WTC11 (cell line): ENCODE data around the gene PPP2R5E. TPM values are rescaled to one million over a fixed set of nuclear protein-coding genes. Genes with fewer than 3 reads are reported as not detected.
A peak's percentile ranks its signal among the peaks of the same experiment; 100 is the strongest.

Experiments used
- ATAC-seq: fragments of 200-7000 bp; cut with Tn5 transposase; 2 replicates; pipeline ENCODE4 v1.10.0; 2021; ENCODE audit warnings: mild to moderate bottlenecking, moderate library complexity
- CTCF ChIA-PET: fragments of 300-600 bp; sonication (Branson Sonifier 250); formaldehyde crosslinking; loops from one replicate; lab custom pipeline; 2021; ENCODE audit warnings: antibody characterized with exemption; lab: Charles Lee
- POLR2A ChIA-PET: fragments of 350-600 bp; sonication (Branson Sonifier 250); formaldehyde crosslinking; loops from one replicate; lab custom pipeline; 2021; ENCODE audit warnings: antibody characterized with exemption; lab: Charles Lee
- DNase-seq: peaks from one replicate; pipeline ENCODE4 v3.0.0; 2021; ENCODE audit warnings: low spot score
- H3K27ac Mint-ChIP-seq: 2 replicates; pipeline ENCODE4 v1.8.0; 2021; ENCODE audit warnings: mixed read lengths
- H3K27me3 Mint-ChIP-seq: 2 replicates; pipeline ENCODE4 v1.8.0; 2021; ENCODE audit warnings: low read depth, mild to moderate bottlenecking, moderate library complexity, mixed read lengths
- H3K36me3 Mint-ChIP-seq: 2 replicates; pipeline ENCODE4 v1.8.0; 2021; ENCODE audit warnings: mixed read lengths
- H3K4me1 Mint-ChIP-seq: 2 replicates; pipeline ENCODE4 v1.8.0; 2022; ENCODE audit warnings: mixed read lengths
- H3K4me3 Mint-ChIP-seq: 2 replicates; pipeline ENCODE4 v1.8.0; 2021; ENCODE audit warnings: mild to moderate bottlenecking, moderate library complexity, mixed read lengths
- H3K9me3 Mint-ChIP-seq: 2 replicates; pipeline ENCODE4 v1.8.0; 2021; ENCODE audit warnings: mixed read lengths
- ATF1 ChIP-seq: sonication (generic); formaldehyde crosslinking; IDR thresholded peaks from 2 replicates; pipeline ENCODE4 v1.8.1; 2023; ENCODE audit warnings: mild to moderate bottlenecking, moderate library complexity, missing genetic modification reagents
- ATF6 ChIP-seq: sonication (generic); formaldehyde crosslinking; IDR thresholded peaks from 2 replicates; pipeline ENCODE4 v1.8.1; 2023; ENCODE audit warnings: mild to moderate bottlenecking, missing genetic modification reagents
- CREB1 ChIP-seq: sonication (generic); formaldehyde crosslinking; IDR thresholded peaks from 2 replicates; pipeline ENCODE4 v1.8.0; 2023; ENCODE audit warnings: mild to moderate bottlenecking, missing genetic modification reagents
- E2F1 ChIP-seq: sonication (generic); formaldehyde crosslinking; IDR thresholded peaks from 2 replicates; pipeline ENCODE4 v1.8.0; 2022; ENCODE audit warnings: mild to moderate bottlenecking, missing genetic modification reagents
- GABPB1 ChIP-seq: sonication (generic); formaldehyde crosslinking; IDR thresholded peaks from 2 replicates; pipeline ENCODE4 v1.8.1; 2023; ENCODE audit warnings: mild to moderate bottlenecking, missing genetic modification reagents
- HMGA2 ChIP-seq: fragments of 250-450 bp; sonication (Bioruptor Pico); IDR thresholded peaks from 2 replicates; pipeline ENCODE4 v1.4.0; 2021; ENCODE audit warnings: mild to moderate bottlenecking, moderate library complexity
- IRF1 ChIP-seq: sonication (generic); formaldehyde crosslinking; IDR thresholded peaks from 2 replicates; pipeline ENCODE4 v1.8.0; 2023; ENCODE audit warnings: missing genetic modification reagents
- MXD4 ChIP-seq: fragments of 250-450 bp; sonication (Bioruptor Pico); IDR thresholded peaks from 2 replicates; pipeline ENCODE4 v1.8.0; 2021; ENCODE audit warnings: mild to moderate bottlenecking, moderate library complexity, borderline replicate concordance
- NFATC4 ChIP-seq: fragments of 250-450 bp; sonication (Bioruptor Pico); IDR thresholded peaks from 2 replicates; pipeline ENCODE4 v1.9.0; 2021; ENCODE audit warnings: mild to moderate bottlenecking
- NFE2L1 ChIP-seq: sonication (generic); formaldehyde crosslinking; IDR thresholded peaks from 2 replicates; pipeline ENCODE4 v1.8.1; 2023; ENCODE audit warnings: missing genetic modification reagents
- NFYB ChIP-seq: sonication (generic); formaldehyde crosslinking; conservative IDR thresholded peaks from 2 replicates; pipeline ENCODE4 v1.8.0; 2022; ENCODE audit warnings: low read depth, missing genetic modification reagents
- NR3C1 ChIP-seq: sonication (generic); formaldehyde crosslinking; conservative IDR thresholded peaks from 2 replicates; pipeline ENCODE4 v1.8.1; 2023; ENCODE audit warnings: low read depth, mild to moderate bottlenecking, missing genetic modification reagents
- PREB ChIP-seq: sonication (generic); formaldehyde crosslinking; IDR thresholded peaks from 2 replicates; pipeline ENCODE4 v1.8.1; 2022; ENCODE audit warnings: mild to moderate bottlenecking, missing genetic modification reagents, moderate library complexity, borderline replicate concordance
- RELA ChIP-seq: sonication (generic); formaldehyde crosslinking; IDR thresholded peaks from 2 replicates; pipeline ENCODE4 v1.8.1; 2022; ENCODE audit warnings: missing genetic modification reagents, mild to moderate bottlenecking, borderline replicate concordance
- RORB ChIP-seq: fragments of 250-450 bp; sonication (Bioruptor Pico); IDR thresholded peaks from 2 replicates; pipeline ENCODE4 v1.9.0; 2021; ENCODE audit warnings: mild to moderate bottlenecking
- SMAD3 ChIP-seq: sonication (generic); formaldehyde crosslinking; IDR thresholded peaks from 2 replicates; pipeline ENCODE4 v1.8.0; 2022; ENCODE audit warnings: missing genetic modification reagents, mild to moderate bottlenecking, borderline replicate concordance
- SOX15 ChIP-seq: fragments of 250-450 bp; sonication (Bioruptor Pico); IDR thresholded peaks from 2 replicates; pipeline ENCODE4 v1.9.0; 2021; ENCODE audit warnings: mild to moderate bottlenecking
- ZNF219 ChIP-seq: sonication (generic); formaldehyde crosslinking; IDR thresholded peaks from 2 replicates; pipeline ENCODE4 v1.8.0; 2023; ENCODE audit warnings: missing genetic modification reagents, mild to moderate bottlenecking, borderline replicate concordance
- ZNF232 ChIP-seq: sonication (generic); formaldehyde crosslinking; IDR thresholded peaks from 2 replicates; pipeline ENCODE4 v1.8.0; 2022; ENCODE audit warnings: mild to moderate bottlenecking, missing genetic modification reagents
- ZNF263 ChIP-seq: sonication (generic); formaldehyde crosslinking; IDR thresholded peaks from 2 replicates; pipeline ENCODE4 v1.8.1; 2022; ENCODE audit warnings: low read depth, mild to moderate bottlenecking, moderate library complexity, missing genetic modification reagents
- ZNF416 ChIP-seq: fragments of 250-450 bp; sonication (Bioruptor Pico); IDR thresholded peaks from 2 replicates; pipeline ENCODE4 v1.9.0; 2021; ENCODE audit warnings: mild to moderate bottlenecking, inconsistent platforms
- ZNF532 ChIP-seq: fragments of 250-450 bp; sonication (Bioruptor Pico); IDR thresholded peaks from 2 replicates; pipeline ENCODE4 v1.9.0; 2021; ENCODE audit warnings: mild to moderate bottlenecking, borderline replicate concordance
- ZSCAN18 ChIP-seq: fragments of 250-450 bp; sonication (Bioruptor Pico); IDR thresholded peaks from 2 replicates; pipeline ENCODE4 v2.1.2; 2022; ENCODE audit warnings: mild to moderate bottlenecking, moderate library complexity
- total RNA-seq: library from RNA; stranded (reverse); gene quantifications from 3 replicates; pipeline ENCODE4 v1.2.3, GENCODE V29; 2021

PPP2R5E gene
- total RNA-seq, 1 experiment from 2014 or later: 59.0 TPM

GRCh38 chr14:63510538-63510937, 32.6 kb downstream of the PPP2R5E start:
- no peak for DNase-seq
- ATAC-seq: no peak
- ChIA-PET CTCF (no interaction called here), POLR2A (no interaction called here)
- no peaks in the 10 kb centered on the region; the same call in 1 of the 2 replicates for H3K36me3 Mint-ChIP-seq
- no peak overlapping the region for H3K27ac Mint-ChIP-seq
- 0 out of 2 replicates have a peak, but pooled peaks cover 6% of the 10 kb centered on the region for H3K9me3 Mint-ChIP-seq
- TF ChIP-seq ATF1 (CRISPR knock-in tag): no peak
- TF ChIP-seq RELA (CRISPR knock-in tag): no peak
- H3K4me1 Mint-ChIP-seq: peaks cover 27% of the 10 kb centered on the region
- no peaks in the 10 kb centered on the region for H3K27me3 Mint-ChIP-seq
- no peak overlapping the region for H3K4me3 Mint-ChIP-seq

GRCh38 chr14:63508033-63508432, 35.1 kb downstream of the PPP2R5E start:
- ChIA-PET CTCF (no interaction called here), POLR2A (no interaction called here)
- DNase-seq: no peak
- H3K36me3 Mint-ChIP-seq: no peaks in the 10 kb centered on the region; the same call in 1 of the 2 replicates
- H3K4me1 Mint-ChIP-seq: peaks cover 7% of the 10 kb centered on the region
- no peaks in the 10 kb centered on the region for H3K27me3 Mint-ChIP-seq
- TF ChIP-seq RORB (CRISPR knock-in tag): no peak
- no peak for TF ChIP-seq MXD4 (CRISPR knock-in tag)
- TF ChIP-seq NFE2L1: no peak
- TF ChIP-seq ZNF263 (CRISPR knock-in tag): no peak
- no peak for TF ChIP-seq GABPB1 (CRISPR knock-in tag)
- no peak for TF ChIP-seq ATF6 (CRISPR knock-in tag)
- no peak for TF ChIP-seq ZNF416 (CRISPR knock-in tag)
- TF ChIP-seq NR3C1: no peak
- no peak for TF ChIP-seq SMAD3 (CRISPR knock-in tag)
- no peak for TF ChIP-seq ZSCAN18 (CRISPR knock-in tag)
- no peak for TF ChIP-seq HMGA2
- TF ChIP-seq CREB1 (CRISPR knock-in tag): no peak
- 0 out of 2 replicates have a peak, but pooled peaks have one; percentile 30 for ATAC-seq
- no peak overlapping the region for H3K27ac Mint-ChIP-seq
- no peak overlapping the region for H3K4me3 Mint-ChIP-seq
- H3K9me3 Mint-ChIP-seq: 0 out of 2 replicates have a peak, but pooled peaks cover 6% of the 10 kb centered on the region

GRCh38 chr14:63504648-63505047, 38.5 kb downstream of the PPP2R5E start:
- ATAC-seq: no peak
- no peaks in the 10 kb centered on the region for H3K27me3 Mint-ChIP-seq
- peaks cover 6% of the 10 kb centered on the region; the same call in 1 of the 2 replicates for H3K4me1 Mint-ChIP-seq
- no peaks in the 10 kb centered on the region; the same call in 1 of the 2 replicates for H3K36me3 Mint-ChIP-seq
- 0 out of 2 replicates have a peak, but pooled peaks cover 6% of the 10 kb centered on the region for H3K9me3 Mint-ChIP-seq
- ChIA-PET CTCF (interaction anchor here (1.2 kb wide), 1 partner anchor 116 kb away, joined by 3 read pairs; no protein-coding TSS in a partner anchor), POLR2A (no interaction called here)
- H3K27ac Mint-ChIP-seq: peak overlapping the region; percentile 46; the same call in 1 of the 2 replicates
- DNase-seq: no peak
- no peak overlapping the region for H3K4me3 Mint-ChIP-seq
- no peak for TF ChIP-seq NFATC4 (CRISPR knock-in tag)
- no peak for TF ChIP-seq SMAD3 (CRISPR knock-in tag)
- TF ChIP-seq SOX15 (CRISPR knock-in tag): no peak
- no peak for TF ChIP-seq ZNF219 (CRISPR knock-in tag)
- no peak for TF ChIP-seq NFYB (CRISPR knock-in tag)
- no peak for TF ChIP-seq ZNF532
- TF ChIP-seq IRF1: no peak
- TF ChIP-seq ZNF232 (CRISPR knock-in tag): no peak
- TF ChIP-seq E2F1 (CRISPR knock-in tag): no peak
- no peak for TF ChIP-seq PREB (CRISPR knock-in tag)
